ENCODE measurements around the gene MINK1. TPM values are rescaled to one million over a fixed set of nuclear protein-coding genes. Genes with fewer than 3 reads are reported as not detected.

Gene MINK1
- total and polyA plus RNA-seq, 8 donors: 39.6 to 79.3 (median 46.3) TPM

DNA sequence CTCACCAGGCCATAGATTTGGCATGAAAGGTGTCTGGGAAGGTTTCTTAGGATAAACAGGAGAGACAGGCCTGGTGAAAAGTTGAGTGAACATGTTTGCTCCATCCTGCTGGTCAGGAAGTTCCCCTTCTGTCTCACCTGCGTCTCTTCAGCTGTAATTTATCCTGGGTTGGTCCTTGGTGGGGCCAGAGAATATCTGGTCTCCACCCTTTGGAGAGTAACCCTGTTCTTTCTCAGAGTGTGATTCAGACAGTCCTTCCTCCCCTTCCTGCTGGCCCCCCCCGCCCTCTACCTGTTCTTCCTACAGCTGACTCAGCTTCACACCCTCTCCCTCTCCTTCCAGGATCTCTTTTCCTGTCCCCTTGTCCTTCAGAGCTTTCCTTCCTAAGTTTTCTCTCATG is 17.1 kb downstream of the MINK1 start:
- H3K27ac ChIP-seq: no peak overlapping the region
- H3K36me3 ChIP-seq: no peaks in the 10 kb centered on the region
- WGBS, 2 donors: 81 to 84% methylated on average over 2 of the region's 2 CpGs
- DNase-seq (no peak), ATAC-seq (peak in 2 of 4 donors; percentile 40 to 45), FAIRE-seq (no peak)
- H3K27me3 ChIP-seq: no peaks in the 10 kb centered on the region
- intact Hi-C loops (cut with DNase I): no loop called here
- H3K9me3 ChIP-seq: no peaks in the 10 kb centered on the region
- TF ChIP-seq, protein P1, sequence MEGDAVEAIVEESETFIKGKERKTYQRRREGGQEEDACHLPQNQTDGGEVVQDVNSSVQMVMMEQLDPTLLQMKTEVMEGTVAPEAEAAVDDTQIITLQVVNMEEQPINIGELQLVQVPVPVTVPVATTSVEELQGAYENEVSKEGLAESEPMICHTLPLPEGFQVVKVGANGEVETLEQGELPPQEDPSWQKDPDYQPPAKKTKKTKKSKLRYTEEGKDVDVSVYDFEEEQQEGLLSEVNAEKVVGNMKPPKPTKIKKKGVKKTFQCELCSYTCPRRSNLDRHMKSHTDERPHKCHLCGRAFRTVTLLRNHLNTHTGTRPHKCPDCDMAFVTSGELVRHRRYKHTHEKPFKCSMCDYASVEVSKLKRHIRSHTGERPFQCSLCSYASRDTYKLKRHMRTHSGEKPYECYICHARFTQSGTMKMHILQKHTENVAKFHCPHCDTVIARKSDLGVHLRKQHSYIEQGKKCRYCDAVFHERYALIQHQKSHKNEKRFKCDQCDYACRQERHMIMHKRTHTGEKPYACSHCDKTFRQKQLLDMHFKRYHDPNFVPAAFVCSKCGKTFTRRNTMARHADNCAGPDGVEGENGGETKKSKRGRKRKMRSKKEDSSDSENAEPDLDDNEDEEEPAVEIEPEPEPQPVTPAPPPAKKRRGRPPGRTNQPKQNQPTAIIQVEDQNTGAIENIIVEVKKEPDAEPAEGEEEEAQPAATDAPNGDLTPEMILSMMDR (IDR thresholded peaks at IDR 0.05): no peak
- peaks cover 0 to 4% (median 0%) of the 10 kb centered on the region in 3 donors for H3K4me1 ChIP-seq
- H3K4me3 ChIP-seq: no peak overlapping the region

- FAIRE-seq (no peak), DNase-seq (no peak), ATAC-seq (no peak)
- TF ChIP-seq, protein P1 (IDR thresholded peaks at IDR 0.05): no peak
- Histone ChIP-seq H3K4me3 (no peak overlapping the region), H3K27me3 (no peaks in the 10 kb centered on the region), H3K36me3 (no peaks in the 10 kb centered on the region), H3K9me3 (no peaks in the 10 kb centered on the region), H3K27ac (no peak overlapping the region), H3K4me1 (peaks cover 0 to 4% (median 0%) of the 10 kb centered on the region in 3 donors)
- intact Hi-C loops (cut with DNase I): no loop called here
- WGBS, 2 donors: 78 to 82% methylated on average over 3 of the region's 3 CpGs
These were observed 17.9 kb downstream of the MINK1 start for GRCh38 chr17:4851084-4851483.

- ATAC-seq (peak in 2 of 4 donors; percentile 25 to 39), DNase-seq (peak in 1 of 6 donors; percentile 13), FAIRE-seq (no peak)
- H3K36me3 ChIP-seq: no peaks in the 10 kb centered on the region
- no peaks in the 10 kb centered on the region for H3K27me3 ChIP-seq
- no peak overlapping the region for H3K27ac ChIP-seq
- TF ChIP-seq, protein P1 (IDR thresholded peaks at IDR 0.05): no peak
- peaks cover 0 to 4% (median 2%) of the 10 kb centered on the region in 3 donors for H3K4me1 ChIP-seq
- intact Hi-C loops (cut with DNase I): no loop called here
- no peaks in the 10 kb centered on the region for H3K9me3 ChIP-seq
- H3K4me3 ChIP-seq: no peak overlapping the region
These were observed 19.5 kb downstream of the MINK1 start for GRCh38 chr17:4852567-4853207.

DNA sequence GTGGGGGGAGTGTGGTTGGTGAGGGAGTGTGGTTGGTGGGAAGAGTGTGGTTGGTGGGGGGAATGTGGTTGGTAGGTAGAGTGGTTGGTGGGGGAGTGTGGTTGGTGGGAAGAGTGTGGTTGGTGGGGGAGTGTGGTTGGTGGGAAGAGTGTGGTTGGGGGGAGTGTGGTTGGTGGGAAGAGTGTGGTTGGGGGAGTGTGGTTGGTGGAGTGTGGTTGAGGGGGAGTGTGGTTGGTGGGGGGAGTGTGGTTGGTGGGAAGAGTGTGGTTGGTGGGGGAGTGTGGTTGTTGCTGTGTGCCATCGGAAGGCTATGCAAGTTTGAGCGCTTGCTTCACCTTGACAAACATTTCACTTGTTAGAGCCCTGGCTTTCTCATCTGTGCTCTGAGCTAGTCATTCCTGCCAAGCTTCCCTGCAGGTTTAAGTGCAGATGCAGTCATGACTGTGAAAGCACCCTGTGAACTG is 20.1 kb downstream of the MINK1 start:
- Histone ChIP-seq H3K27me3 (no peaks in the 10 kb centered on the region), H3K9me3 (no peaks in the 10 kb centered on the region), H3K36me3 (no peaks in the 10 kb centered on the region), H3K27ac (no peak overlapping the region), H3K4me3 (no peak overlapping the region), H3K4me1 (peaks cover 0 to 5% (median 4%) of the 10 kb centered on the region in 3 donors)
- 92 to 95% methylated on average over 2 of the region's 2 CpGs for WGBS, 2 donors
- TF ChIP-seq, protein P1 (IDR thresholded peaks at IDR 0.05): no peak
- ATAC-seq: no peak
- no peak for FAIRE-seq
- intact Hi-C loops (cut with DNase I): no loop called here
- DNase-seq: no peak

GRCh38 chr17:4854111-4854681 is 21.1 kb downstream of the MINK1 start:
- Histone ChIP-seq H3K4me3 (no peak overlapping the region), H3K36me3 (no peaks in the 10 kb centered on the region), H3K9me3 (no peaks in the 10 kb centered on the region), H3K27me3 (no peaks in the 10 kb centered on the region), H3K4me1 (peaks cover 0 to 14% (median 6%) of the 10 kb centered on the region in 3 donors), H3K27ac (no peak overlapping the region)
- WGBS, 2 donors: 94 to 96% methylated on average over 5 of the region's 5 CpGs
- TF ChIP-seq, protein P1 (IDR thresholded peaks at IDR 0.05): no peak
- intact Hi-C loops (cut with DNase I): no loop called here
- ATAC-seq (no peak), DNase-seq (no peak), FAIRE-seq (no peak)

Data from pancreas (tissue), 10 donors.